SK-N-SH treated with all-trans-retinoic acid at 6 μM for 48 hours (cell line): ENCODE data around the gene C19orf85.

ENCODE experiments used
- CSRNP3 ChIP-seq: fragments of 250-450 bp; sonication (Bioruptor Pico); IDR thresholded peaks from 2 replicates; pipeline ENCODE4 v1.5.1; 2021; ENCODE audit warnings: mild to moderate bottlenecking, moderate library complexity
- RARB ChIP-seq: fragments of 250-450 bp; sonication (Bioruptor Pico); IDR thresholded peaks from 2 replicates; pipeline ENCODE4 v1.8.0; 2021; ENCODE audit warnings: mild to moderate bottlenecking, moderate library complexity
- ZC3H10 ChIP-seq: fragments of 250-450 bp; sonication (Bioruptor Pico); IDR thresholded peaks from 2 replicates; pipeline ENCODE4 v1.5.1; 2021; ENCODE audit warnings: mild to moderate bottlenecking, moderate library complexity

DNA sequence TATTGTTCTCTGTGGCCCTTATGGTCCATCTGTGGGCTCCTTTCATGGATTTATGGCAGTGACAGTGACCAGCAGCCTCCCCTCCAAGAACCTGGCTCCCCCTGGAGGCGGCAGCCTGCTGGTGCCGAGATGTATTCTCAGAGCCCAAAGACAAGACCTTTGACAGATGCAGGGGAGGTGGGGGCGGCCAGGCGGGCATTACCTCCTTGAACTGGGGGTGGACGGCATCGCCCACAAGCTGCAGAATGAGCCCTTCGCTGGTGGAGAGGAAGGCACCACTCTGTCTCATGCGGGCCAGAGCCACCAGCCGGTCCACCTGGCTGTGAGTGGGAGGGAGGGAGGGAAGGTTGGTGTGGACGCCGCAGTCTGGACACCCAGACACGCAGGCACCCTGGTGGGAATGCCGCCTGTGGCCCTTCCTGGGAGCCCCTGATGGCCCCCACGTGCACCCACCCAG lies 9.7 kb downstream of the C19orf85 start:
- no peak for TF ChIP-seq RARB (CRISPR knock-in tag)
- TF ChIP-seq ZC3H10 (CRISPR knock-in tag): no peak
- no peak for TF ChIP-seq CSRNP3 (CRISPR knock-in tag)
